Right lobe of liver (tissue), 4 donors: Measurements from ENCODE around the gene FUCA1.
"Not testable (repeated sequence)": the region's sequence is repeated elsewhere in the genome, so short reads cannot be mapped to it uniquely, and the experiment has no call there.

Experiments used
- CTCF ChIP-seq, 4 donors: fragments of 200-600 bp in 3 of 4; fragments of 450-650 bp in 1 of 4; IDR thresholded peaks; one replicate each; pipeline versions ENCODE4 v1.5.1 to v1.8.0; 2016 to 2022; ENCODE audit warnings: antibody characterized with exemption in 4 of 4, mild to moderate bottlenecking in 2 of 4
- POLR2A ChIP-seq: fragments of 450-650 bp; IDR thresholded peaks from one replicate; pipeline ENCODE4 v1.6.1; 2017; ENCODE audit warnings: antibody characterized with exemption, mild to moderate bottlenecking
- donor health status: DM: no; HTN: no; CAD: no.
- donor health status: DM: no; HTN: no; CAD: no.
- donor health status: DM: no; HTN: yes; CAD: no.

- not testable (repeated sequence) for TF ChIP-seq CTCF (IDR thresholded peaks at IDR 0.05); POLR2A
Observed at GRCh38 chr1:23851406-23851805, 16.7 kb downstream of the FUCA1 start.
